Measurements from ENCODE around the gene BRME1.

GRCh38 chr19:13870873-13871272, 35.0 kb downstream of the BRME1 start:
- TF ChIP-seq CTCF (IDR thresholded peaks at IDR 0.05; ENCODE audit: borderline replicate concordance, extremely low read depth, low read length, poor library complexity, severe bottlenecking) (no peak), EZH2 (IDR thresholded peaks at IDR 0.05; ENCODE audit: borderline replicate concordance, low read depth, low read length, severe bottlenecking) (no peak)
